Measurements from ENCODE around the gene HS6ST3. TPM values are rescaled to one million over a fixed set of nuclear protein-coding genes. Genes with fewer than 3 reads are reported as not detected.

HS6ST3 gene
- total and polyA plus RNA-seq, 2 donors (not counting 1 experiment from before 2014, with no cell fraction given) = not detected

DNA sequence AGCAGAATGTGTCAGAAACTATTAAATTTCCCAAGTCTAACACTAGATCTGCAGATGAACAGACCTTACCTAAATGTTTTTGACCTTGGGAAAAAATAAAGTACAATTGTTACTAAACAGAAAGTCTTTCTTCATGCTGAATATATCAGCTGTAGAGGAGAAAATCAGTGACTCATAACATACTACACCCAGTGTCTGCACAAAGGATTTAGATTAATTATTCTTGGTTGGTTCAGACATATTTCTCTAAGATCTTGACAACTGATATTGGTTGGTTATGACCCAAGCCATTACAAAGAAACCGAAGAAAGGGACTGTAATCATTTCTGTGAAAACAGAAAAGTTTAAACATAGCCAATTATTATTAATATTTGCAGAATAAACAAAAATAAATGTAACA is 225.1 kb downstream of the HS6ST3 start:
- H3K4me1 ChIP-seq (ENCODE audit: control insufficient read depth, extremely low read depth, insufficient read depth, low read length) = no peaks in the 10 kb centered on the region
- no peaks in the 10 kb centered on the region for H3K79me2 ChIP-seq (ENCODE audit: control insufficient read depth, insufficient read depth, low read length)
- H3K27ac ChIP-seq (ENCODE audit: insufficient read depth, low read length) = no peak overlapping the region
- no peak overlapping the region for H3K9ac ChIP-seq (ENCODE audit: insufficient read depth, low read length)
- no peak overlapping the region for H3K4me2 ChIP-seq (ENCODE audit: extremely low read depth, insufficient read depth, low read length)
- peak in 1 of 2 donors; percentile 17 for DNase-seq (ENCODE audit: low read depth in 2 of 2)
- no peaks in the 10 kb centered on the region for H3K27me3 ChIP-seq (ENCODE audit: control insufficient read depth, insufficient read depth, low read length)
- H3K4me3 ChIP-seq (replicated peaks in 1 of 4; ENCODE audit: control extremely low read depth in 1 of 4, insufficient read depth in 1 of 4, low read depth in 3 of 4, low read length in 4 of 4) = no peak overlapping the region
- no peaks in the 10 kb centered on the region for H3K36me3 ChIP-seq (ENCODE audit: control insufficient read depth, insufficient read depth, low read length)
- TF ChIP-seq CTCF (conservative IDR thresholded peaks at IDR 0.05 in 1 of 2, IDR thresholded peaks at IDR 0.05 in 1 of 2; ENCODE audit: low read depth in 1 of 2, low read length in 2 of 2) = no peak
- TF ChIP-seq EZH2 (IDR thresholded peaks at IDR 0.05; ENCODE audit: low read length, missing control alignments) = no peak
- no peak overlapping the region for H2AFZ ChIP-seq (ENCODE audit: low read length)
- no peaks in the 10 kb centered on the region for H3K9me3 ChIP-seq (ENCODE audit: control insufficient read depth, insufficient read depth, low read depth, low read length)
- H4K20me1 ChIP-seq (ENCODE audit: control insufficient read depth, extremely low read depth, insufficient read depth, low read length) = no peaks in the 10 kb centered on the region

GRCh38 chr13:96338030-96338429 is 248.1 kb downstream of the HS6ST3 start:
- Histone ChIP-seq H3K9me3 (ENCODE audit: control insufficient read depth, insufficient read depth, low read depth, low read length) (no peaks in the 10 kb centered on the region), H3K4me3 (replicated peaks in 1 of 4; ENCODE audit: control extremely low read depth in 1 of 4, insufficient read depth in 1 of 4, low read depth in 3 of 4, low read length in 4 of 4) (no peak overlapping the region), H3K27ac (ENCODE audit: insufficient read depth, low read length) (no peak overlapping the region), H2AFZ (ENCODE audit: low read length) (no peak overlapping the region), H3K36me3 (ENCODE audit: control insufficient read depth, insufficient read depth, low read length) (no peaks in the 10 kb centered on the region), H3K4me2 (ENCODE audit: extremely low read depth, insufficient read depth, low read length) (no peak overlapping the region), H3K79me2 (ENCODE audit: control insufficient read depth, insufficient read depth, low read length) (no peaks in the 10 kb centered on the region), H3K27me3 (ENCODE audit: control insufficient read depth, insufficient read depth, low read length) (no peaks in the 10 kb centered on the region), H3K4me1 (ENCODE audit: control insufficient read depth, extremely low read depth, insufficient read depth, low read length) (no peaks in the 10 kb centered on the region), H3K9ac (ENCODE audit: insufficient read depth, low read length) (no peak overlapping the region), H4K20me1 (ENCODE audit: control insufficient read depth, extremely low read depth, insufficient read depth, low read length) (no peaks in the 10 kb centered on the region)
- TF ChIP-seq CTCF (conservative IDR thresholded peaks at IDR 0.05 in 1 of 2, IDR thresholded peaks at IDR 0.05 in 1 of 2; ENCODE audit: low read depth in 1 of 2, low read length in 2 of 2) (no peak), EZH2 (IDR thresholded peaks at IDR 0.05; ENCODE audit: low read length, missing control alignments) (no peak)
- no peak for DNase-seq (ENCODE audit: low read depth in 2 of 2)

DNA sequence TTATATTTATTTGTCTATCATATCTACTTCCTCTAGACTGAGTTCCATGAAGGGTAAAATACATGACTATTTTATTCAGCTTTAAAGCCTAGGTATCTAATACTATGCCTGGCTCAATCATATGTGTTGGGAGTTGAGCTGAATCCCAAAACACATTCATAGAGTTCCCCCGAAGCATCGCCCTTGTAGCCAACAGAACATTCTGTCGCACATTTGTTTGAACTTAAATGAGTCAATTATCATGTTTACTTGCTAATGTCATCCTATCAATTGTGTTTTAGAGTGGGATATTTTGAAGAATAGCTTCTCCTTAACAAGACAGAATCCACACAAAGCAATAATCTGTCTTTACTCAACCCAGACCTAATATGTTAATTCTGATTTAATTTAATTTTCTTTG is 252.4 kb downstream of the HS6ST3 start:
- TF ChIP-seq EZH2 (IDR thresholded peaks at IDR 0.05; ENCODE audit: low read length, missing control alignments) (no peak), CTCF (conservative IDR thresholded peaks at IDR 0.05 in 1 of 2, IDR thresholded peaks at IDR 0.05 in 1 of 2; ENCODE audit: low read depth in 1 of 2, low read length in 2 of 2) (no peak)
- no peak overlapping the region for H3K27ac ChIP-seq (ENCODE audit: insufficient read depth, low read length)
- H4K20me1 ChIP-seq (ENCODE audit: control insufficient read depth, extremely low read depth, insufficient read depth, low read length) = no peaks in the 10 kb centered on the region
- H2AFZ ChIP-seq (ENCODE audit: low read length) = no peak overlapping the region
- DNase-seq (ENCODE audit: low read depth in 2 of 2) = no peak
- no peaks in the 10 kb centered on the region for H3K9me3 ChIP-seq (ENCODE audit: control insufficient read depth, insufficient read depth, low read depth, low read length)
- no peaks in the 10 kb centered on the region for H3K36me3 ChIP-seq (ENCODE audit: control insufficient read depth, insufficient read depth, low read length)
- H3K4me1 ChIP-seq (ENCODE audit: control insufficient read depth, extremely low read depth, insufficient read depth, low read length) = no peaks in the 10 kb centered on the region
- no peaks in the 10 kb centered on the region for H3K27me3 ChIP-seq (ENCODE audit: control insufficient read depth, insufficient read depth, low read length)
- H3K4me2 ChIP-seq (ENCODE audit: extremely low read depth, insufficient read depth, low read length) = no peak overlapping the region
- no peak overlapping the region for H3K4me3 ChIP-seq (replicated peaks in 1 of 4; ENCODE audit: control extremely low read depth in 1 of 4, insufficient read depth in 1 of 4, low read depth in 3 of 4, low read length in 4 of 4)
- no peak overlapping the region for H3K9ac ChIP-seq (ENCODE audit: insufficient read depth, low read length)
- H3K79me2 ChIP-seq (ENCODE audit: control insufficient read depth, insufficient read depth, low read length) = no peaks in the 10 kb centered on the region
